Measurements from ENCODE around the gene GNL1.

- no peak for TF ChIP-seq CTCF (IDR thresholded peaks at IDR 0.05)
- TF ChIP-seq POLR2A (IDR thresholded peaks at IDR 0.05) = no peak
- TF ChIP-seq POLR2AphosphoS5 (IDR thresholded peaks at IDR 0.05) = no peak
- TF ChIP-seq EP300 (IDR thresholded peaks at IDR 0.05; ENCODE audit: low read depth) = no peak
Measured at GRCh38 chr6:30530014-30530413, 26.3 kb downstream of the GNL1 start.
